Upper lobe of left lung (tissue), 6 donors: ENCODE data around the gene SPEF1. TPM values are rescaled to one million over a fixed set of nuclear protein-coding genes. Genes with fewer than 3 reads are reported as not detected.
"Not testable (repeated sequence)": the region's sequence is repeated elsewhere in the genome, so short reads cannot be mapped to it uniquely, and the experiment has no call there.

ENCODE experiments used
- ATAC-seq, 2 donors: fragments of 200-7000 bp; cut with Tn5 transposase; one replicate each; pipeline ENCODE4 v1.9.1; 2022; ENCODE audit warnings: mild to moderate bottlenecking in 2 of 2, moderate library complexity in 2 of 2; ENCODE audit not compliant: low FRiP score in 2 of 2
- DNase-seq, 2 donors: peaks; one replicate each; pipeline ENCODE4 v3.0.0-alpha.2; 2019 to 2020
- H3K27ac ChIP-seq, 4 donors: fragments of 200-600 bp; sonication (generic); one replicate each; pipeline ENCODE4 v1.5.1; 2016 to 2019
- H3K27me3 ChIP-seq, 4 donors: fragments of 200-600 bp; sonication (generic); one replicate each; pipeline ENCODE4 v1.5.1; 2017 to 2019
- H3K36me3 ChIP-seq, 4 donors: fragments of 200-600 bp; sonication (generic); one replicate each; pipeline ENCODE4 v1.5.1; 2016 to 2019
- H3K4me1 ChIP-seq, 4 donors: fragments of 200-600 bp; sonication (generic); one replicate each; pipeline ENCODE4 v1.5.1; 2018 to 2019
- H3K4me3 ChIP-seq, 4 donors: fragments of 200-600 bp; sonication (generic); one replicate each; pipeline ENCODE4 v1.5.1; 2017 to 2019; ENCODE audit warnings: mild to moderate bottlenecking in 2 of 4, moderate library complexity in 1 of 4
- H3K9me3 ChIP-seq, 4 donors: fragments of 200-600 bp; sonication (generic); one replicate each; pipeline ENCODE4 v1.5.1; 2018 to 2019
- CTCF ChIP-seq, 6 experiments: fragments of 450-650 bp in 4 of 6; fragments of 200-600 bp in 2 of 6; sonication (generic) in 2 of 6; IDR thresholded peaks; one replicate each; pipeline ENCODE4 v1.5.1; 2016 to 2019; ENCODE audit warnings: antibody characterized with exemption in 6 of 6
- EP300 ChIP-seq, 4 donors: sonication (generic); formaldehyde crosslinking; IDR thresholded peaks; one replicate each; pipeline ENCODE4 v1.5.1; 2017; ENCODE audit warnings: antibody characterized with exemption in 4 of 4, control low read depth in 2 of 4
- POLR2A ChIP-seq, 4 donors: fragments of 450-650 bp; IDR thresholded peaks; one replicate each; pipeline ENCODE4 v1.5.1; 2016 to 2017; ENCODE audit warnings: antibody characterized with exemption in 4 of 4, mild to moderate bottlenecking in 2 of 4
- POLR2AphosphoS5 ChIP-seq, 2 donors: sonication (generic); formaldehyde crosslinking; IDR thresholded peaks; one replicate each; pipeline ENCODE4 v1.5.1; 2017; ENCODE audit warnings: antibody characterized with exemption in 2 of 2
- WGBS, 2 donors: methylation state at CpG; one replicate each; pipeline ENCODE4 v1.1.5; 2017 to 2018; 5-methylcytosine and 5-hydroxymethylcytosine counted together
- total RNA-seq, 6 donors: library from RNA; depleted of rRNA in 4 of 6; stranded (reverse); fragments of >200 nt in 4 of 6; gene quantifications; one replicate each; pipeline versions ENCODE4 v1.1.0 to v1.2.1, GENCODE V29; 2016 to 2021
- donor health status: DM: no; HTN: no; CAD: no; lungs with moderate emphysema.
- donor health status: DM: no; HTN: yes; CAD: no; lungs with severe emphysema.

The SPEF1 gene
- total RNA-seq = 10 to 100 TPM in 1 of 6 donors, 1 to 10 TPM in 4, under 1 TPM in 1; 0.34 to 15.1 (median 5.4) TPM

- H3K4me1 ChIP-seq = peaks cover 47 to 69% (median 65%) of the 10 kb centered on the region in 4 donors
Measured at GRCh38 chr20:3781153-3781910, at the start of gene SPEF1. Gene SPEF1, minus strand, starts transcription at chr20:3781448. Its CDS starts 161 bp downstream, at chr20:3781287.

GRCh38 chr20:3829891-3830290 is 48.6 kb upstream of the SPEF1 start:
- H3K4me1 ChIP-seq, H3K27ac ChIP-seq, H3K4me3 ChIP-seq, H3K9me3 ChIP-seq, H3K27me3 ChIP-seq, DNase-seq, ATAC-seq: not testable (repeated sequence)
- 91% methylated on average over 5 of the region's 5 CpGs for WGBS, 2 donors
- peaks cover 2 to 11% (median 6%) of the 10 kb centered on the region in 4 donors for H3K36me3 ChIP-seq

More at GRCh38 chr20:3781153-3781910, at the start of gene SPEF1:
- H3K27me3 ChIP-seq = no peaks in the 10 kb centered on the region
- H3K9me3 ChIP-seq = no peaks in the 10 kb centered on the region
- WGBS, 2 donors = 29 to 33% methylated on average over 11 to 13 of the region's 28 CpGs
- H3K4me3 ChIP-seq = peak within 1 kb of the TSS in 3 of 4 donors; percentile 31 to 49 (median 43)
- ATAC-seq = peak; percentile 82 to 88
- peak within 1 kb of the TSS in 3 of 4 donors; percentile 26 to 65 (median 30) for H3K27ac ChIP-seq
- peak in 1 of 4 donors; percentile 5 for TF ChIP-seq POLR2A (IDR thresholded peaks at IDR 0.05)
- TF ChIP-seq EP300 (IDR thresholded peaks at IDR 0.05) = no peak
- TF ChIP-seq CTCF (IDR thresholded peaks at IDR 0.05) = peak in 4 of 6 experiments; percentile 19 to 56 (median 34)
- peaks cover 0 to 18% (median 0%) of the 10 kb centered on the region in 4 donors for H3K36me3 ChIP-seq
- DNase-seq = peak; percentile 84 to 85

GRCh38 chr20:3828798-3829197 is 47.5 kb upstream of the SPEF1 start:
- TF ChIP-seq CTCF (IDR thresholded peaks at IDR 0.05) = no peak
- no peak for TF ChIP-seq EP300 (IDR thresholded peaks at IDR 0.05)
- no peak for TF ChIP-seq POLR2A (IDR thresholded peaks at IDR 0.05)
- no peak for TF ChIP-seq POLR2AphosphoS5 (IDR thresholded peaks at IDR 0.05)
- Histone ChIP-seq H3K27me3 (no peaks in the 10 kb centered on the region), H3K4me1 (no peaks in the 10 kb centered on the region), H3K36me3 (peaks cover 12 to 22% (median 17%) of the 10 kb centered on the region in 4 donors), H3K4me3 (no peak overlapping the region), H3K9me3 (no peaks in the 10 kb centered on the region), H3K27ac (no peak overlapping the region)
- ATAC-seq (no peak), DNase-seq (no peak)
- WGBS, 2 donors = 86 to 91% methylated on average over 3 of the region's 3 CpGs

- 69 to 73% methylated on average over 4 of the region's 4 CpGs for WGBS, 2 donors
Measured at GRCh38 chr20:3826420-3826819, 45.2 kb upstream of the SPEF1 start.

More at GRCh38 chr20:3826420-3826819, 45.2 kb upstream of the SPEF1 start:
- H3K9me3 ChIP-seq = no peaks in the 10 kb centered on the region
- H3K27me3 ChIP-seq = no peaks in the 10 kb centered on the region
- ATAC-seq = no peak
- H3K36me3 ChIP-seq = peaks cover 17 to 40% (median 30%) of the 10 kb centered on the region in 4 donors
- TF ChIP-seq POLR2AphosphoS5 (IDR thresholded peaks at IDR 0.05) (no peak), EP300 (IDR thresholded peaks at IDR 0.05) (no peak), CTCF (IDR thresholded peaks at IDR 0.05) (no peak), POLR2A (IDR thresholded peaks at IDR 0.05) (no peak)
- no peak for DNase-seq
- H3K4me3 ChIP-seq = no peak overlapping the region
- no peak overlapping the region for H3K27ac ChIP-seq
- peaks cover 2 to 3% (median 3%) of the 10 kb centered on the region in 4 donors for H3K4me1 ChIP-seq
